BE2C (cell line): Measurements from ENCODE around the gene ERMARD.

ENCODE experiments used
- DNase-seq: peaks from one replicate; pipeline ENCODE4 v3.0.0-alpha.2; 2020
- H3K27me3 ChIP-seq: fragments of 250-450 bp; sonication (Bioruptor Pico); 2 replicates; pipeline ENCODE4 v1.5.1; 2020; ENCODE audit warnings: mild to moderate bottlenecking
- H3K36me3 ChIP-seq: fragments of 250-450 bp; sonication (Bioruptor Pico); 2 replicates; pipeline ENCODE4 v1.5.1; 2020; ENCODE audit warnings: mild to moderate bottlenecking
- H3K4me1 ChIP-seq: fragments of 250-450 bp; sonication (Bioruptor Pico); 2 replicates; pipeline ENCODE4 v1.5.1; 2020
- H3K4me3 ChIP-seq: 2 replicates; pipeline ENCODE4 v1.5.1; 2011; ENCODE audit warnings: low read depth, low read length
- H3K9me3 ChIP-seq: fragments of 250-450 bp; sonication (Bioruptor Pico); 2 replicates; pipeline ENCODE4 v1.5.1; 2020
- CTCF ChIP-seq: IDR thresholded peaks from 2 replicates; pipeline ENCODE4 v1.5.1; 2012; ENCODE audit warnings: mild to moderate bottlenecking, low read depth, low read length

The ERMARD gene

GRCh38 chr6:169800668-169801395, 49.4 kb downstream of the ERMARD start:
- no peaks in the 10 kb centered on the region for H3K36me3 ChIP-seq
- TF ChIP-seq CTCF = no peak
- no peaks in the 10 kb centered on the region for H3K27me3 ChIP-seq
- H3K4me3 ChIP-seq = no peak overlapping the region
- DNase-seq = peak; percentile 68
- H3K4me1 ChIP-seq = peaks cover 6% of the 10 kb centered on the region; the same call in 1 of the 2 replicates
- H3K9me3 ChIP-seq = no peaks in the 10 kb centered on the region

DNA sequence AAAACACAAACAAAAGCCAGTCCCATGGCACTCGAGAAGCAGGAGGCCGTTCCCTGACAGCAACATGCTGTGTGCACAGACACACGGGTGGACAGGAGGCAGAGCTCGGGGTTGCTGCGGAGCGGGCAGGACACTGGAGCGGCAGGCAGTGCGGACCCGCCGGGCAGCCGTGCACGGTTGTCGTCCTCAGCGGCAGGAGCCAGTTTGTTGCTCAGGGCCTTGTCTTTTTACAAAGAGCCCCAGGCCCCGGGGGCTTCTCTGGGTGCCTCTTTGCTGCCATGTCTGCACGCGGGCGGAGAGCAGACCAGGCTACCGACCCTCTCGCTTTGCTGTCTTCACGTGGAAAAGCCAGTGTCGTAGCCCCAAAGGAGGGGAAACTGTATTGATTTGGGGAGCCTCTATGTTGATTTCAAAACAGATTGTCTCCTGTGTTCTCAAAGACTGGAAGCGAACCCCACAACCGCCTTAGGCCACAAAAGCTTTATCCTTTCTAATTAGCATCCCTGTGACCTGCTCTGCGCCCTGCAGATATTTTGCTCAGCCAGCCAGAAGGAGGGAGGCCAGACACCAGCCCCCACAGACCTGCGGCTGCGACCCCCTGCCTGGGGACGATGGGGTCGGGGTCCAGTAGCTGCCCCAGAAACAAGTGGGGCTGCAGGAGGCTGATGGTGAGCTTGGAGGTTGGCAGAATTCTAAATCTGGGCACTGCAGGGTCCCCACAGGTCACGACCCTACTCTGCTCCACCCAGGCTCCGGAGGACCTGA, 50.2 kb downstream of the ERMARD start:
- H3K4me1 ChIP-seq = peaks cover 6% of the 10 kb centered on the region; the same call in 1 of the 2 replicates
- H3K36me3 ChIP-seq = no peaks in the 10 kb centered on the region
- no peak for DNase-seq
- no peaks in the 10 kb centered on the region for H3K9me3 ChIP-seq
- H3K27me3 ChIP-seq = no peaks in the 10 kb centered on the region
- H3K4me3 ChIP-seq = no peak overlapping the region
- TF ChIP-seq CTCF = no peak

DNA sequence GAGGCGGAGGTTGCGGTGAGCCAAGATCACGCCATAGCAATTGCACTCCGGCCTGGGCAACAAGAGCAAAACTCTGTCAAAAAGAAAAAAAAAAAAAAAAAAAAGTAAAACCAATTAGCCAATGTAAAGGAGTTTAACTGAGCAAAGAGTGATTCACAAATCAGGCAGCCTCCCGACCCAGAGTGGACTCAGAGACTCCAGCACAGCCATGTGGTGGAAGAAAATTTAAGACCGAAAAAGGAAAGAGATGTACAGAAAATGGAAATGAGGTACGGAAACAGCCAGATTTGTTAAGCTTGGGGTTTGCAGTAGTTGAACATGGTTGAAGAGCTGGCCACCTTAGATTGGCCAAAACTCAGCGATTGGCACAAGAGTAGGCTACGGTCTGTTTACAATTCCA, 51.4 kb downstream of the ERMARD start:
- H3K36me3 ChIP-seq = no peaks in the 10 kb centered on the region
- H3K9me3 ChIP-seq = no peaks in the 10 kb centered on the region
- H3K27me3 ChIP-seq = no peaks in the 10 kb centered on the region
- peaks cover 6% of the 10 kb centered on the region; the same call in 1 of the 2 replicates for H3K4me1 ChIP-seq
- DNase-seq = no peak
- no peak for TF ChIP-seq CTCF
- no peak overlapping the region for H3K4me3 ChIP-seq

- Histone ChIP-seq H3K9me3 (no peaks in the 10 kb centered on the region), H3K4me3 (no peak overlapping the region), H3K36me3 (no peaks in the 10 kb centered on the region), H3K27me3 (no peaks in the 10 kb centered on the region), H3K4me1 (peaks cover 6% of the 10 kb centered on the region; the same call in 1 of the 2 replicates)
- DNase-seq = no peak
- no peak for TF ChIP-seq CTCF
Measured at GRCh38 chr6:169803271-169803811, 51.9 kb downstream of the ERMARD start.

- DNase-seq = no peak
- Histone ChIP-seq H3K36me3 (no peaks in the 10 kb centered on the region), H3K4me3 (no peak overlapping the region), H3K4me1 (peaks cover 6% of the 10 kb centered on the region; the same call in 1 of the 2 replicates), H3K9me3 (no peaks in the 10 kb centered on the region), H3K27me3 (no peaks in the 10 kb centered on the region)
- no peak for TF ChIP-seq CTCF
Measured at GRCh38 chr6:169803816-169804340, 52.5 kb downstream of the ERMARD start.

DNA sequence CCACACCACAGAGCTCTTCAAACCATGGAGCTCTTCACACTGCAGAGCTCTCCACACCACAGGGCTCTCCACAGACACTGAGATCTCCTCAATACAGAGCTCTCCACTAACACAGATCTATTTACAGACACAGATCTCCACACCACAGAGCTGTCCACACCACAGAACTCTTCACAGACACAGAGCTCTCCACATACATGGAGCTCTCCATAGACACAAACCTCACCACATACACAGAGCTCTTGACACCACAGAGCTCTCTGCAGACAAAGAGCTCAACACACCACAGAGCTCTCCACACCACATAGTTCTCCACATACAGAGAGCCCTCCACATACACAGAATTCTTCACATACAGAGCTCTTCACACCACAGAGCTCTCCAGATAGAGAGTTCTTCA, 53.0 kb downstream of the ERMARD start:
- no peak for DNase-seq
- peaks cover 6% of the 10 kb centered on the region; the same call in 1 of the 2 replicates for H3K4me1 ChIP-seq
- no peaks in the 10 kb centered on the region for H3K9me3 ChIP-seq
- no peak for TF ChIP-seq CTCF
- H3K27me3 ChIP-seq = no peaks in the 10 kb centered on the region
- H3K4me3 ChIP-seq = no peak overlapping the region
- no peaks in the 10 kb centered on the region for H3K36me3 ChIP-seq
